CD4-positive, CD25-positive, alpha-beta regulatory T cell (primary cell): ENCODE data around the gene LRRIQ4. TPM values are rescaled to one million over a fixed set of nuclear protein-coding genes. Genes with fewer than 3 reads are reported as not detected.
A peak's percentile ranks its signal among the peaks of the same experiment; 100 is the strongest.

ENCODE experiments used
- ATAC-seq, 2 donors: fragments of 150-1000 bp; cut with Tn5 transposase; one replicate each; pipeline ENCODE4 v1.10.0; 2021; ENCODE audit warnings: low read depth in 2 of 2, moderate number of reproducible peaks in 2 of 2, moderate library complexity in 1 of 2
- DNase-seq, 3 donors: peaks; one replicate each; pipeline versions ENCODE4 v3.0.0 to v3.0.0-alpha.2; 2012 to 2022; ENCODE audit warnings: mixed read lengths in 1 of 3
- H3K27ac ChIP-seq: one replicate; pipeline ENCODE4 v1.7.0; 2013; ENCODE audit warnings: mild to moderate bottlenecking, low read length; ENCODE audit not compliant: insufficient read depth, poor library complexity, severe bottlenecking
- H3K27me3 ChIP-seq: one replicate; pipeline ENCODE4 v1.7.0; 2013; ENCODE audit warnings: low read length; ENCODE audit not compliant: control insufficient read depth, insufficient read depth
- H3K36me3 ChIP-seq: one replicate; pipeline ENCODE4 v1.7.0; 2013; ENCODE audit warnings: mild to moderate bottlenecking, low read length, moderate library complexity; ENCODE audit not compliant: control insufficient read depth, insufficient read depth
- H3K4me1 ChIP-seq: 2 replicates; pipeline ENCODE4 v1.7.0; 2013; ENCODE audit warnings: mild to moderate bottlenecking, low read length; ENCODE audit not compliant: insufficient read depth, control insufficient read depth, poor library complexity, severe bottlenecking
- H3K4me3 ChIP-seq: one replicate; pipeline ENCODE4 v1.7.0; 2013; ENCODE audit warnings: low read depth, mild to moderate bottlenecking, low read length, moderate library complexity
- H3K9me3 ChIP-seq, 2 experiments: 1 replicate in 1 of 2; 2 replicates in 1 of 2; pipeline ENCODE4 v1.7.0; 2013; ENCODE audit warnings: low read length in 2 of 2, mild to moderate bottlenecking in 1 of 2, moderate library complexity in 1 of 2; ENCODE audit not compliant: control insufficient read depth in 2 of 2
- H3K27ac Mint-ChIP-seq, 3 donors: one replicate each; pipeline ENCODE4 v1.8.0; 2020 to 2022; ENCODE audit warnings: mild to moderate bottlenecking in 3 of 3, mixed read lengths in 3 of 3, moderate library complexity in 2 of 3
- H3K27me3 Mint-ChIP-seq: one replicate; pipeline ENCODE4 v1.8.0; 2022; ENCODE audit warnings: mild to moderate bottlenecking, mixed read lengths
- H3K36me3 Mint-ChIP-seq: one replicate; pipeline ENCODE4 v1.8.0; 2020; ENCODE audit warnings: mixed read lengths
- H3K4me1 Mint-ChIP-seq, 4 donors: one replicate each; pipeline ENCODE4 v1.8.0; 2020 to 2022; ENCODE audit warnings: mixed read lengths in 4 of 4, mild to moderate bottlenecking in 1 of 4
- H3K4me3 Mint-ChIP-seq, 4 donors: one replicate each; pipeline ENCODE4 v1.8.0; 2020 to 2022; ENCODE audit warnings: mild to moderate bottlenecking in 4 of 4, mixed read lengths in 4 of 4, moderate library complexity in 3 of 4
- H3K9me3 Mint-ChIP-seq, 7 donors: one replicate each; pipeline ENCODE4 v1.8.0; 2020 to 2022; ENCODE audit warnings: mixed read lengths in 7 of 7, mild to moderate bottlenecking in 3 of 7, moderate library complexity in 2 of 7
- polyA plus RNA-seq, 4 donors: library from polyadenylated mRNA; unstranded; fragments of 300-500 nt; fragmentation: Illumina TruSeq; gene quantifications; one replicate each; pipeline ENCODE4 v1.2.3, GENCODE V29; 2021
- total RNA-seq: library from RNA; stranded (reverse); gene quantifications from one replicate; pipeline ENCODE4 v1.2.3, GENCODE V29; 2022

LRRIQ4 gene
- total and polyA plus RNA-seq, 5 donors from 2014 or later: not detected

DNA sequence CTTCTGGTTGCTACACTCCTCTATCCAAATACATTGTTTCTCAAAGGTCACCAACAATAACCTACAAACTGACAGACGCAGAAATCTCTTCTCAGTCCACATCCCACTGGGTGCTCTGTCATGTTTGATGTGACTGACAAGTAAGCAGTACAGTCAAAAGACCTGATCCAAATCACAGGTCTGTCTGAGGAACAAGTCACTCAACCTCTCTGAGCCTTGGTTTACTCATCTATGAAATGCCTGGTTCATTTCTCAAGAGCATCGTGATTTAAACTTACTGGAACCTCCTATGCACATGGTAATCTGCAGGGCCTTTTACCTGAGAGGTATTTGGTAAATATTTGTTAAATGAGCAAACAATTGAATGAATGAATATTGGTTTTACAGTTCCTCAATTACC lies 51.6 kb downstream of the LRRIQ4 start:
- Histone ChIP-seq H3K27ac (no peak overlapping the region), H3K4me1 (peaks cover 8% of the 10 kb centered on the region), H3K4me3 (no peak overlapping the region), H3K9me3 (no peaks in the 10 kb centered on the region), H3K36me3 (no peaks in the 10 kb centered on the region), H3K27me3 (no peaks in the 10 kb centered on the region)
- no peaks in the 10 kb centered on the region for H3K36me3 Mint-ChIP-seq
- ATAC-seq: no peak
- DNase-seq: peak in 1 of 3 donors; percentile 24
- peaks cover 4% of the 10 kb centered on the region for H3K27me3 Mint-ChIP-seq
- H3K4me1 Mint-ChIP-seq: peaks cover 2 to 26% (median 10%) of the 10 kb centered on the region in 4 donors
- H3K9me3 Mint-ChIP-seq: no peaks in the 10 kb centered on the region
- H3K4me3 Mint-ChIP-seq: peak overlapping the region in 1 of 4 donors; percentile 8
- H3K27ac Mint-ChIP-seq: peak overlapping the region in 2 of 3 donors; percentile 3 to 16

DNA sequence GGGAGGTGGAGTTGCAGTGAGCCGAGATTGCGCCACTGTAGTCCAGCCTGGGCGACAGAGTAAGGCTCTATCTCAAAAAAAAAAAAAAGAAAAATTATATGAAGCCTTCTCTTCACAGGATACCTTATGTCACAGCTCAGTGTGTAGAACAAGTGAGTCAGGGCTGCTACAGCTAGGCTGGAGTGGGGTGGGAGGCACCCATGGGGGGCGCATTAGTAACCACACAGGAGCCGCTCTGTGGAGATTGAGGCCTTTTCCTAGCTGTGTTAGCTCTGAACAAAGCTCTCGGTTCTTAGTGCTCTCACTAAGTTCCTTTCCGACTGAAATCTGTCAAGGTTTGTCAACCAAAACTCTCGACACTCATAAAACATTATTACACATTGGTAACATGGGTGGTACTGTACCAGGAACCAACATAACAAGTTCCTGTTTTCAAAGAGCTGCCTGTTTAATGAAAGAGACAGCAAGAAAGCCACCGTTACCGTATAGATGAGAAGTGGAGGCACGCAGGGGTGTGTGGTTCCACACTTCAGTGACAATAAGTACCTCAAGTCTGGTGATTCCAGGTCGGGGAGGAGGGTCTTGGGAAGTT lies 52.6 kb downstream of the LRRIQ4 start:
- no peak overlapping the region for H3K4me3 ChIP-seq
- H3K4me1 Mint-ChIP-seq: peaks cover 4 to 31% (median 12%) of the 10 kb centered on the region in 4 donors
- peaks cover 10% of the 10 kb centered on the region for H3K27me3 Mint-ChIP-seq
- H3K27ac Mint-ChIP-seq: peak overlapping the region; percentile 34 to 95 (median 88)
- H3K4me1 ChIP-seq: peaks cover 8% of the 10 kb centered on the region
- H3K4me3 Mint-ChIP-seq: peak overlapping the region in 3 of 4 donors; percentile 14 to 78 (median 51)
- no peak overlapping the region for H3K27ac ChIP-seq
- H3K9me3 ChIP-seq: no peaks in the 10 kb centered on the region
- no peaks in the 10 kb centered on the region for H3K36me3 ChIP-seq
- DNase-seq (peak in 2 of 3 donors; percentile 15 to 85), ATAC-seq (peak; percentile 58 to 76)
- no peaks in the 10 kb centered on the region for H3K27me3 ChIP-seq
- H3K36me3 Mint-ChIP-seq: no peaks in the 10 kb centered on the region
- H3K9me3 Mint-ChIP-seq: no peaks in the 10 kb centered on the region

DNA sequence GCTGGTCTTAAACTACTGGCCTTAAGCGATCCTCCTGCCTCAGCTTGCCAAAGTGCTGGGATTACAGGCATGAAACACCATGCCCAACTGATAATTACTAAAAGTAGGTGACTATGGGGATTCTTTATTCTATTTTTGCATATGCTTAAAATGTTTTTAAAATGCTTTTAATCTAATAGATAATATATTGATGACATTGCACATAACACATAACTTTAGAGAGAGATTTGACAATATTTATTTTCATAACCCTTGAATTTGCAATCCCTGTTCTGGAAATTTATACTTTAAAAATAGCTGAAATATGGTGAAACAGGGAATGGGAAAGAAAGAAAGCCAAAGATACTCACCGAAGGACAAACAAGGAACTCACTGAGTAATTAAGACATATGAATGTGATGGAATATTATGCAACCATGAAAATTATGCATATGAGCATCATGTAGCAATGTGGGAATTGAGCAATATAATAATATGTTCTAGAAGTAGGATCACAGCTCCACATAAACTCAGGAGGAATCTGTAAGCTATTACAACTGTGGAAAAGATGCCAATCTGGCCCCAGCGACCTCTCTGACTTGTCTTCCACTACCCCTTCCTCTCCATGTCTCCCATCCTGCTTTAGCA lies 55.0 kb downstream of the LRRIQ4 start:
- H3K4me1 Mint-ChIP-seq: peaks cover 4 to 48% (median 18%) of the 10 kb centered on the region in 4 donors
- no peak overlapping the region for H3K4me3 Mint-ChIP-seq
- peaks cover 14% of the 10 kb centered on the region for H3K27me3 Mint-ChIP-seq
- ATAC-seq (no peak), DNase-seq (no peak)
- H3K9me3 Mint-ChIP-seq: no peaks in the 10 kb centered on the region
- Histone ChIP-seq H3K36me3 (no peaks in the 10 kb centered on the region), H3K4me1 (peaks cover 17% of the 10 kb centered on the region), H3K27ac (no peak overlapping the region), H3K9me3 (no peaks in the 10 kb centered on the region), H3K27me3 (no peaks in the 10 kb centered on the region), H3K4me3 (no peak overlapping the region)
- H3K27ac Mint-ChIP-seq: peak overlapping the region in 1 of 3 donors; percentile 51
- no peaks in the 10 kb centered on the region for H3K36me3 Mint-ChIP-seq

DNA sequence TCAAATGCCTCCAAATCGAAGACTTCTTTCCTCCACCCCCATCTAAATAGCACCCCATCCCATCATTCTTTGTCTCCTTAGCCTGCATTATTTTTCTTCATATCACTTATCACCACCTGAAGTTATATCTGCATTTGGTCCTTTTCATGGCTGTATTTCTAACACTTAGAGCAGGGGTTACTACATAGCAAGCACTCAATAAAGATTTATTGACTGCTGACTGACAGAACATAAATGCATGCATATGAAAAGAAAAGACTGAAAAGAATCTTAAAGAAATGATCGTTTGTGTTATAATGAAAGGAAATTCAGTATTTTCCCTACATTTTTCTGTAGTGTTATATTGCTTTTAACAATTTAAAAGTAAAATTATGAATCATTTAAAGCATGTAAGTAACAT lies 55.7 kb downstream of the LRRIQ4 start:
- H3K4me3 Mint-ChIP-seq: no peak overlapping the region
- H3K9me3 Mint-ChIP-seq: no peaks in the 10 kb centered on the region
- no peaks in the 10 kb centered on the region for H3K36me3 Mint-ChIP-seq
- peaks cover 15% of the 10 kb centered on the region for H3K4me1 ChIP-seq
- H3K9me3 ChIP-seq: no peaks in the 10 kb centered on the region
- no peak overlapping the region for H3K27ac ChIP-seq
- H3K36me3 ChIP-seq: no peaks in the 10 kb centered on the region
- H3K4me3 ChIP-seq: no peak overlapping the region
- no peak for DNase-seq
- no peak for ATAC-seq
- peaks cover 14% of the 10 kb centered on the region for H3K27me3 Mint-ChIP-seq
- peak overlapping the region in 2 of 3 donors; percentile 17 to 51 for H3K27ac Mint-ChIP-seq
- no peaks in the 10 kb centered on the region for H3K27me3 ChIP-seq
- peaks cover 4 to 47% (median 18%) of the 10 kb centered on the region in 4 donors for H3K4me1 Mint-ChIP-seq

DNA sequence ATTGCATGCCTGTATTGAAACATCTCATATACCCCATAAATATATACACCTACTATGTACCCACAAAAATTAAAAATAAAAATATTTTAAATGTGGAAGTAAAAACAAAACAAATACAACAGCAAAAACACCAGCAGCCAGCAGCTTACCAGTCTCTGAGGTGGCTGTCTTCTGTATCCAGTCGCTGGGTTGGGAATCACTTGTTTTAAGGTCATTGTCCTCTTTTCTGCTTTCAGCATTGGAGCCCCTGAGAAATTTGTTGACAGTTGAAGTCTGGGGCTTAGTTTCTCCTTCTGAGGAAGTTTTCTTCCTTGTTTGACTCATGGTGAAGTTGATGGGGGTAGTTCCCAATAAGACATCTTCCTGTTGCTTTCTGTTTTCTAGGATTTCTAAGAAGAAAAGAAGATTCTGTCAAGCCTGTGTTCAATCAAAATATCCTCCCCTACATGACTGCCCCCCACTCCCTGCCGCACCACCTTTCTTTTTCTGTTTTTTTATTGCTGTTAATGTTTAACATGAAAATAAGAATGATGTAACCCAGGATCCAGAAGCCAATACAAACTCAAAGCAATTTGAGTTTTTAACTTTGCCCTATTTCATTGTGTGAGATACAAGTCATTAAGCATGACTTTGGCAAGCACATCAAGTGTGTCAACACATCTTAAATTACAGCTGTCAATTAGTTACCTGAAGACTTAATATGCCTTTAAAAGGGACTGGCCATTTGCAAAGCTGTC lies 57.0 kb downstream of the LRRIQ4 start, which contains the start of gene LRRC31:
TSS of gene LRRC31 (minus strand) at position 452 of the 737 bp plus-strand sequence. CDS start at position 324, 128 bp downstream.
- Mint-ChIP-seq H3K4me1 (peaks cover 9 to 35% (median 18%) of the 10 kb centered on the region in 4 donors), H3K27ac (peak within 1 kb of the TSS in 2 of 3 donors; percentile 64 to 70), H3K36me3 (no peaks in the 10 kb centered on the region), H3K27me3 (peaks cover 10% of the 10 kb centered on the region), H3K9me3 (no peaks in the 10 kb centered on the region), H3K4me3 (no peak within 1 kb of the TSS)
- Histone ChIP-seq H3K36me3 (no peaks in the 10 kb centered on the region), H3K4me3 (no peak within 1 kb of the TSS), H3K27ac (no peak within 1 kb of the TSS), H3K27me3 (peaks cover 3% of the 10 kb centered on the region), H3K9me3 (no peaks in the 10 kb centered on the region), H3K4me1 (peaks cover 12% of the 10 kb centered on the region)
- no peak for DNase-seq
- ATAC-seq: no peak

DNA sequence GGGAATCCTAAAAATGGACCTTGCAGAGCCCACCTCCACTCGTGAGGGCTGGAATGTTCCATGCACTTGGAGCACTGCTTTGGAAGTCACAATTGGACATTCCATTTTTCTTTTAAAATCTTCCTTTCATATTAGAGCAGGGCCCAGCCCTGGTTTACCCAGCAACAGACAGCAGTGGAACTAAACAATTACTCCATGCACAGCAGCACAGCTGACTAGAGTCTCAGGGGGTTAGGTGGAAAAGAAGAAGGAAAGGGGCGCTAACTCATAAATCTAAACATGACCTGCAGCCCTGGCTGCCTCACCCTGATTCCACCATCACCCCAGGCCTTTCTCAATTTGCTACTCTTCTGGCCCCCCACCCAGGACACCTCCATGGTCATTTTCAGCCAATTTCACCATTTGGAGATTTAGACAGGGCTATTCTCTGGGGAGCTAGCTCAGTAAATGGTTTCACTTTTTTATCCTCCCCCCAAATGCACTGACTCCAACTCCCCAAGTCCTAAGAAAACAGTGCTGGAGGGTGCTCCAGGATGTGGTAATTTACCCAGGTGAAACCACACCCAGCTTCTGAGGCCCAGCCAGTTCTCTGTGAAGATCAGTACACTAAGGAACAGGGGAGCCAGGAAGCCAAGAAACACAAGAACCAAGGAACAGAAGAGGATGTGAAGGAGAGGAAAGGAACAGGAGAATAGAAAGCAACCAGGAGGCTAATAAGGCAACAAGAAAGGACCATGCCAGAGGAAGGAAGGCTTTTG lies 58.6 kb downstream of the LRRIQ4 start:
- Mint-ChIP-seq H3K4me3 (peak overlapping the region in 2 of 4 donors; percentile 9 to 42), H3K27me3 (peaks cover 16% of the 10 kb centered on the region), H3K4me1 (peaks cover 5 to 23% (median 13%) of the 10 kb centered on the region in 4 donors), H3K36me3 (no peaks in the 10 kb centered on the region), H3K9me3 (no peaks in the 10 kb centered on the region), H3K27ac (peak overlapping the region in 1 of 3 donors; percentile 60)
- ATAC-seq: peak; percentile 24 to 53
- Histone ChIP-seq H3K36me3 (no peaks in the 10 kb centered on the region), H3K4me3 (no peak overlapping the region), H3K27me3 (peaks cover 3% of the 10 kb centered on the region), H3K4me1 (peaks cover 8% of the 10 kb centered on the region), H3K9me3 (no peaks in the 10 kb centered on the region), H3K27ac (no peak overlapping the region)
- peak in 1 of 3 donors; percentile 81 for DNase-seq

DNA sequence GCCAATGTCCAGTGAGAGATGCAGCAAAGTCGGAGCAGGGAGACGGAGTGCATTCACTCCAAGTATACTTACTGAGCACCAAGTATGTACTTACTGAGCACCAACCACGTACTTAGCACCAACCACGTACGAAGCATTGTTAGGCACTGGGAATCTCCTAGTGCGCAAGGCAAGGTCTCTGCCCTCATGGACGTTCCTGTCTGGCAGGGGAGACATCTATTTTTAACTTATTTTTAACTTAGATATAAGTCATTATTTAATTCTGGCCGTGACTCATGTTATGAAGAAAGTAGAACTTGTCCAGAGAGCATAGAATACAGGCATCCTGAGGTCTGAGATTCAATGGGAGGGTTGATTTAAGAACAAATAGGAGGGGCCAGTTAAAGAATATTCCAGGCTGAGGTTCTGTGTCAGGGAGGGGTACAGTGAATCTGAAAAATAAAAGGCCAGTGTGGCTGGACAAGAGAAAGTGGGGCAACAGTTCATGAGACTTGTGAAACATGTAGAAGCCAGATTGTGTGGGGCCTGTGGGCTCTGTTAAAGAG lies 66.4 kb downstream of the LRRIQ4 start:
- Histone ChIP-seq H3K9me3 (no peaks in the 10 kb centered on the region), H3K4me1 (no peaks in the 10 kb centered on the region), H3K36me3 (no peaks in the 10 kb centered on the region), H3K27me3 (peaks cover 4% of the 10 kb centered on the region), H3K4me3 (no peak overlapping the region), H3K27ac (no peak overlapping the region)
- peaks cover 15% of the 10 kb centered on the region for H3K27me3 Mint-ChIP-seq
- no peak overlapping the region for H3K4me3 Mint-ChIP-seq
- H3K36me3 Mint-ChIP-seq: no peaks in the 10 kb centered on the region
- H3K9me3 Mint-ChIP-seq: no peaks in the 10 kb centered on the region
- ATAC-seq: no peak
- no peak overlapping the region for H3K27ac Mint-ChIP-seq
- DNase-seq: no peak
- H3K4me1 Mint-ChIP-seq: no peaks in the 10 kb centered on the region
